ENCODE data around the gene EHF. TPM values are rescaled to one million over a fixed set of nuclear protein-coding genes. Genes with fewer than 3 reads are reported as not detected.
A peak's percentile ranks its signal among the peaks of the same experiment; 100 is the strongest.

The EHF gene
- total RNA-seq, 1 donor from 2014 or later, result not detected

DNA sequence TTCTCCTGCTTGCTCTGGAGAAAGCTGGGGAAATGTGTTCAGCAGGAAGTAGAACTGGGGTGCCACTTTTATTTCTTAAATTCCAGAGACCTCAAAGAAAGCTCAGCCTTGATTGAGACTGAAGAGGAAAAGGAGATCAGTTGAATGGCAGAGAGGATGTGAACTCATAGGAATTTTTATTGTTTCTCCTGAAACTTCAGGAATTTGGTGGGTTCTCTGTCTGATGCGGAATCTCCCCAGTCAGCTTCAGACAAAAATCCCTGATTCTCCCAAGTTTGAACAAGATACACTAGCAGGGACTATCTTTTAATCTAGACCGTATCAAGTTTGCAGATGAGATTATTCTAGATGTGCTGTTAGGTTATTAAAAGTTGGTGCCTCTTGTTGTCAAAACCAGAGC lies 23.0 kb downstream of the EHF start:
- no peak for DNase-seq (ENCODE audit: low read depth in 2 of 2)

DNA sequence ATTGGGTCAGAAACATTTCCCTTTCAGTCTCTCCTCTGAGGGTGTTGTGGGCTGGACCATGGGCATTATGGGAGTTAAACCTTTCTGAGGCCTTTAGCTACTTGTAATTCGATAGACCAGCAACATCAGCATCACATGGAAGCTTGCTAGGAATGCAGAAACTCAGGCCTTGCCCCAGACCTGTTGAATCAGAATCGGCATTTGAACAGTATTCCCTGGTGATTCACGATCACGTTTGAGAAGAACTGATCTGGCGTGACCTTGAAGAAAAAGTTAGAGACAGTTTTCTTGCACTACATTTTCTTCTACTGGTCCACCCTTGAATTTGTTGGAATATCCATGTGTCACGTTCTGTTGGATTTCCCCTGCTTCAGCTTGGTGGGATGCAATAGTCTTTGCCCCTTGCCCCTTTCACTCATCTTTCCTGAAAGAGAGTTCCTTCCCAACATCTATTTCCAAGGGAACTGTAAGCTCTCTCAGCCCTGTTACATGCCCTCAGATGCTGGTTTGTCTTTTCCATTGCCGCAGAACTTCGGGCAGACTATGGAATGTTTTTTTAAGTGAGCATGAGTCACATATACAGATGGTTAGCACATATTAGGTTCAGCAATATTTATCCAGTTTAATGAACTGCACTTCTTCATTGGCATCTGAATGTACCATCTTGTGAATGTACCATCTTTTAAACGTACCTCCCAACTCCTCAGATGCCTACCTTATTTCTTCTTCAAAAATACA lies 23.9 kb downstream of the EHF start:
- no peak for DNase-seq (ENCODE audit: low read depth in 2 of 2)

DNA sequence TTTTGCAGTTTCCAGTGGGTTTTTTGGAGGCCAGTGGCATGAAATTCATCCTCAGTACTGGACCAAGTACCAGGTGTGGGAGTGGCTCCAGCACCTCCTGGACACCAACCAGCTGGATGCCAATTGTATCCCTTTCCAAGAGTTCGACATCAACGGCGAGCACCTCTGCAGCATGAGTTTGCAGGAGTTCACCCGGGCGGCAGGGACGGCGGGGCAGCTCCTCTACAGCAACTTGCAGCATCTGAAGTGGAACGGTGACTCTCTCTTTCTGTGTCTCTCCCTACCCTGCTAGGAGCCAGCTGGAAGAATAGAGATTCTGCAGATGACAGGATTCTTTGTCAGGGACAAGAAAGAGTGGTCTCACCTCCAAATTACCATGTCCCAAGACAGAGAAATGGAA lies 25.5 kb downstream of the EHF start:
- no peak for DNase-seq (ENCODE audit: low read depth in 2 of 2)

DNA sequence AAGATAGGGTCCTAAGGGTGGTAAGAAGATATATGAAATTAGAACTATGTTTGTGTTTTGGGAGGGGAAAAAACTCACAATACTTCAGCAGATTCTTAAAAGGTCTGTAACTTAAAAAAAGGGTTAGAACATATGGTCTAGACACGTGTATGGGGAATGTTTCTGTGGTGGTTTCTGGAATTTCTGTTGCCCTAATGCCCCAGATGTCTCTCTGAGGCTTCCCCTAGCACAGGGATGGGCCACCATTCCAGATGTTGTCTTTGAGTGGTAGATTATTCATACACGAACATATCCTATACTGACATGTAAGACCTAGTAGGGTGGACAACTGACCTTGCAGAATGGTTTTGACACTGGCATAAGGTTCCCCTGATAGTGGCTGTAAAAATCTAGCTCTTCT lies 26.2 kb downstream of the EHF start:
- DNase-seq (ENCODE audit: low read depth in 2 of 2), result no peak

DNA sequence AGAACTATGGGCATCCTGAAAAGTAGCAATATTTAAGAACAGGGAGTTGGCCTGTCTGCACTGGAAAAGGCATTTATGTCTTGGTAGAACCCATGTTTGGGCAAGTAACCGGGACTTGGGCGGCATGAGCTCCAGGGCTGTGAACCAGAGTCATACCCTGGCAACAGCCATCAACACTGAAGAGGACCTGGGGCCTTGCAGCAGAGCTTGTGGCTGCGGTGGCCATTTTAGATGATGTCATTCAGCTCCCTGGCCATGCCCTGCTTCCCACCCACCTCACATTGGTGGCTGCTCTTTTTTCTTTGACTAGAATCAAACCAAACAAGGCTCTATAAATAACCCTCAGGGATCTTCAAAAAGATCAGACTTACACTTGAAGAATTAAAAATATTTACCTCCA lies 26.6 kb downstream of the EHF start:
- no peak for DNase-seq (ENCODE audit: low read depth in 2 of 2)

DNA sequence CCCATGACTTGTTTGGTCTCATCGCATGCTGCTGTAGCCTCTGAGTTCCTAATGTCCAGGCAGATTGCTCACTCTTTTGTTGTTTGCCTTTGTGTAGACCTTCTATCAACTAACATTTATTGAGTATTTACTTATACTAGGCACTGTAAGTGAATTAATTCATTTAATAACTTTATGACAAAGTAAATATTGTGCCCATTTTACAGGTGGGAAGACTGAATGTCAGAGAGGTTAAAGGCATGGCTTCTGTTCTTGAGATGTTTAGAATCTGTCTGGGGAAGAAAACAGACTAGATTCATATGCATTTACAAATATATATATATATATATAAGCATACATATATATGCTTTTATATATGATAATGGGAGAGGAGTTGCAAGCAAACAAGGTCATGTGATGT lies 27.1 kb downstream of the EHF start:
- no peak for DNase-seq (ENCODE audit: low read depth in 2 of 2)

DNA sequence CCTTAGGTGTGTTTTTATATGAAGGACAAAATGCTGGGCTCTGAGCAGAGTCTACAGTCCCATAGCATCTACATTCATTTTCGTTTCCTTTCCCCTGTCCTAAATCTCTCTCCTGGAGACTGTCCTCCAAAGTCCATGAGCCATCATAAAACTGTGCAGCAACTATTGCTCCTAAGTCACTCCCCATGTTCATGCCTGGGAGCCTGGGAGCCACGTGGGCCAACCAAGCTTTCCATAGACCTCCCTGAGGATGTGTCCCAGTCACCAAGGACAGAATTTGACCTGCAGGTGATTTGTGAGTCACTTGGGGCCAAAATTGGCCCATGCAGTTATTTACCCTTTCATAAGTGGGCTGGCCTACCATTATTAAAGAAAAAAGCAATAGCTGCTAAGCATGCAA lies 28.7 kb downstream of the EHF start:
- DNase-seq (ENCODE audit: low read depth in 2 of 2), result no peak

DNA sequence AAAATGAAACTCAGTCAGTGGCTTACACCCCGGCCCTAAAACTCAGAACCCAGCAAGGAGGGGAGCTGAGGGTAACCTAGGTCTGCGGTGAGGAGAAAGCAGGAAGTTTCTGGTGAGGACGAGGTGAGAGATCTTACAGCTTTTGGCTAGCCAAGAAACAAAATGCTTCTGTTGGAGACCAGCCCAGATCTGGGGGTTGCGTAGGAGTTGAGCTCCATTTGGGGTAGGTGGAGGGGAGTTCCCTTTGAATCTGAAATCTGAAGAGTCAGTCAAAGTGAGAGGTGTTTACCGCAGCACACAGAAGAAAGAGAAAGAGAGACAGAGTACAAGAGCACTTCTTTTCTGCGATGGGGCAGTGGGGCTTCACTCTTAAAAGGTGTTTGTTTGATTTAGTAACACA lies 29.6 kb downstream of the EHF start:
- no peak for DNase-seq (ENCODE audit: low read depth in 2 of 2)

DNA sequence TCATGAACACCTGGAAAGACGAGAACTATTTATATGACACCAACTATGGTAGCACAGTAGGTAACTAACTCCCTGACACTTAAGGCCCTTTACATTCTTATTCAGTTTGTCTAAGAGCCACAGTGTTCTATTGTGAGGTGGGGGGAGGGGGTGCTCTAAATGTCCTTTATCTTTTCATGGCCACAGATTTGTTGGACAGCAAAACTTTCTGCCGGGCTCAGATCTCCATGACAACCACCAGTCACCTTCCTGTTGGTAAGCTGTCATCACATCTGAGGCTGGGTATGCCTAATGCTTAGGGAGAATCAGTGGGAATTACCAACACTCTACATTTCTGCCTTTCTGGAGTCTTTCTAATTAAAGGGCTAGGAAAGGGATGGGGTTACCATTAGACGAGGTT lies 30.7 kb downstream of the EHF start:
- peak in 1 of 2 donors; percentile 29 for DNase-seq (ENCODE audit: low read depth in 2 of 2)

DNA sequence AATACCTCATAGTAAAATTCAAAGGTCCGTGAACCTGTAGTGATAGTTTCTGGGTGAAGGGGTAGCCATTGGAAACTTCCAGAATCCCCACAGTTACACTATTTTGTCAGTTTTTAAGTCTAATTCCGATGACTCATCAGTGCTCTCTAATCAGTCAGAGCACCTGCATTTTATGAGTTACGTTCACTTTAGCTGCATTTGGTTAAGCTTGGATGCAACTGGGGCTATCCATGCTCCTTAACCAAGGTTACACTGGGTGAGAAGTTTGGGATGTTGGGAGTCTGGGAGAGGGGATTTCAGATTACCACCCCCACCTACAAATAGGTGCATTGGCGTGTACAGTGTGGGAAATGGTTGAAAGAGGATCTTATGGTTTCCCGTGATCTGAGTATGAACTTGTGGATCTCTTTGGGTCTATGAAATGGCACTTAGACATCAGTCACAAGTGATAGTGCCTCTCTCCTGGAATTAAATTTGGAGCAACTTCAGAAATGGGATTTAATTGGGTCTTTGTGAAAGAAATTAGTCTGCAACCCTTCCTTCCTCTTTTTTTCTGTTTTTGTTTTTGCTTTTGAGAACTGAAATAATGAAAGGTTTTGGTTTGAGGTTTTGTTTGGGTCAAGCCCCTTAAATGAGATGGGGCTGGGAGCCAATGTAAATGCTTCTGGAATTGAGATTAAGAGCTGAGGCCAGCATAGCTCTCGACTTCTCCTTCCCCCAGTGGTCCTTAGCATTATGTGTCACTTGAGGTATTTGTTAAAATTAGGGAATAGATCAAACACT lies 31.5 kb downstream of the EHF start:
- DNase-seq (ENCODE audit: low read depth in 2 of 2), result no peak

DNA sequence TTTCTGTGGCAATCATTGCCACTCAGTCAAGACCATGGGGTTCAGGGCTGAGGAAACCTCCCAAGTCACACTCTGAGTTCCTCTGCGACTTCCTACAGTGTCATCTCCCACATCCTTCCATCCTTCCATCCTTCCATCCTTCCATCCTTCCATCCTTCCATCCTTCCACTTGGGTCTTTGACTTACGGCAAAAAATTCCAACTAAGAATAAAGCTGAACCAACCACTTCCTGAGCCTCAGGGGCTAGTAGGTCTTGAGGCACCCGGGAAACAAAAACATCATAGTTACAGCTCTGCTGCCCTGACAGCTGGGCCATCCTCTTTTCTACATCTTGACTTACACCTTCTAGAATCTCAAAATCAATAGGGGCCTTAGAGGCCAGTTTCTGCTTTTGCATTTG lies 32.1 kb downstream of the EHF start:
- no peak for DNase-seq (ENCODE audit: low read depth in 2 of 2)

DNA sequence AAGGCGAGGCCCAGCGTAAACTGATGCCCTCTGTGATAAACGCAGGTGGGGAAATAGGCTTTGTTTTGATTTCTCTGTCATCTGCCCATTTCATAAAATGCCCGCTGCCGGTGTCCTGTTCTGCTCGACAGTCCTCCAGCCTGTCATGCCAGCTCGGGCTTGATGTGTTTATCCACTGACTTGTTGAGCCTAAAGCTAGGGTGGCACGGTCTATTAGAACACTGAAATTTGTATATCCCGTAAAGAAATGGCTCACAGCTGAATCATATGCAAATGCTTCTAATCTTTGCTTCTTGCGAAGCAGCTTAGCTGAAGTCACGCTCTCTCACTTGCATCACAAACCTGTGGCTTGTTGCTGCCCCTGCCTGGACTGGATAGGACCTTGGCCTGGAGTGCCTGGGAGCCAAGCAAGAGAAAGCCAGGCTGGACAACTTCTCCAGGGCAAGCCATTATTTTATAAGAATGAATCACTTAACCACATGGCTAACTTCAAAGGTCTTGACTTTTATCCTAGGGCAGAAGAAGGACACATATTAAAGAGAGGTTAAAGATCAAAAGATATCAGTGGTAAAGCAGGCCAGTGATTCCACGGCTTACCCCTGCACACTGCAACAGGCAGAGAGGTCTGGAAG lies 33.1 kb downstream of the EHF start:
- DNase-seq (ENCODE audit: low read depth in 2 of 2), result no peak

DNA sequence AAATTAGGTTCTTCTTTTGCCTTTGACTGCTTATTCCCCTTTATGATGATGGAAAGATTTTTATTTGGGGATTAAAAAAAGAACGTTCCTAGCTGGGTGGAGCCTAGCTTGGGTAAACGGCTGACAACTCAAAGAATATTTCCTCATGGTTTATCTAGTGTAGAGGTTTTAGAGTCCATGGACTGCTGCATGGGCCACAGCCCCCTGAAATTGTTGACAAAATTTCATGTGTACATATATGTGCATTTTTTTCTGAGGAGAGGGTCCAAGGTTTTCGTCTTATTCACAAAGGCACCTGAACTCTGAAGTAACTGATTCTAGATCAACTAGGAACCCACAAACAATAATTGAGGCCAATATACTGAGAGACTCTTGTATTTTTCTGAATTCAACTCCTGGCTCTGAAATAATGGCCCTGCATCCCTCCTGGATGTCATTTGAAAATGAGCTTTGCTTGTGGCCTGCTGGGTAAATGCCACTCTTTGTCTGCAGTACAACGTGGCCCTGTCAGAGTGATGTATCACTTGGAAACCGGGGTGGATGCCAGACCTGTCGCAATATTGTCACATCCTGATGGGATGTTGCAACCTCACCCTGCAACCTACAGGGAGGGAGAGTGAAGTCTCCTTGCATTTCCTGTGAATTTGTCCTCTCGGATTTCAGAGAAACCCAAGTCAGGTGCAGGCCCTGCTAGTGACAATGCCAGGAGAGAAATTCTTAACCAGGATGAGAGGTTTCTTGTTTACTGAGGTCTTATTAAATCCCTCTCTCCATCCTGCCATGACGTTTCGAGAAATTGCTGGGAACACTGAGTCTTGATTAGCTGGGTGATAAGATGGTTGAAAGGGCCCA lies 33.8 kb downstream of the EHF start:
- no peak for DNase-seq (ENCODE audit: low read depth in 2 of 2)

DNA sequence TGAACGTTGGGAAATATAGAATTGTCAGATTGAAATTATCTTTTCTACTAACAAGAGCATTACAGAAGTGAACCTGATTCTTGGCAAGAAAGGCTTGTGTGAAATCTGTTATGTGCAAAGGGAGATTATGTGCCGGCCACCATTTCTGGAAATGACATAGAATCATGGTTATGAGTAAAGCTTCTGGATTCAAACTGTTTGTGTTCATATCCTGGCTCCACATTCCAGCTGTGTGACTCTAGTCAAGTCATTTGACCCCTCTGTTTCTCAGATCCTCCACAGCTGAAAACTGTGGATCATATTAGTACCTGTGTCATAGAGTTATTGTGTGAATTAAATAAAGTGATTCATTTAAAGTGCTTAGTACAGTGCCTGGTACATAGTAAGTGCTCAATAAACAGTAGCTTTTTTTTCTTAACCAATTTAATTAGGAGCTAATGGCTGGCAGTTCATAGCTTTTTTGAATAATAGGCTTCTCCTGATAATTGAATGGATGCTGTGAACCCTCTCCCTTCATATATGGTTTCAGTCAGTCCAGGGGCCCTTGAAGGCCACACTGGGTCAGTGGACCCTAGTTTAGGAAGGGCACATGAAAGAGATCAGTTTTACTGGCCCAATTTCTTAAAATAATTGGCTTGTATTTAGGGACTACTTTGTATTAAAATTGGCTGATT lies 34.6 kb downstream of the EHF start:
- no peak for DNase-seq (ENCODE audit: low read depth in 2 of 2)

DNA sequence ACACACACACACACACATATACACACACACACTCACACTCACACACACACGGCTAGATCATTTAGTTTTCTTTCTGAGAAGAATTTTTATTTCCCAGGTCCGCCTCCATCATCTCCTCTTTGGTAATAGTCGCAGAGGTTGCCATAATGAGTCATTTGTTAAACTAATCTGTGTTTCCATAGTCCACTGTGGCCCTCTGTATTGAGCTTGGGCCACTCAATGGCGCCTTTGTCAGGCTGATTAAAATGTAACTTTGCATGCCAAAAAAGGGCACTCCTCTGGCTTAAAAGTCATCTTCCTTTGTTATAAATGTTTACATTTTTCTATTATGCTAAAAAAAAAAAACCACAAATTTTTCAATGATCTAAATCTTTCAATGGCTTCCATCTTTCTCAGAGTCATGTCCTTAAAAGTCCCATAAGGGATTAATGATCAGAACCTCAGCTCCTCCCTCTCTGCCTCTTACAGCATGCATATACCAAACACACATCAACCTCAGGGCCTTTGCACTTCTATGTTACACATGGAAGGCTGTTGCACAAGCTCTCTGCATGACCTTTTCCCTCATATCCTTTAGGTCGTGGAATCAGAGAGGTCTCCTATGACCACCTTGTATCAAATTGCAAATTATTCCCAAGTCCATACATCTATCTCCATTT lies 35.3 kb downstream of the EHF start:
- DNase-seq (ENCODE audit: low read depth in 2 of 2), result no peak

DNA sequence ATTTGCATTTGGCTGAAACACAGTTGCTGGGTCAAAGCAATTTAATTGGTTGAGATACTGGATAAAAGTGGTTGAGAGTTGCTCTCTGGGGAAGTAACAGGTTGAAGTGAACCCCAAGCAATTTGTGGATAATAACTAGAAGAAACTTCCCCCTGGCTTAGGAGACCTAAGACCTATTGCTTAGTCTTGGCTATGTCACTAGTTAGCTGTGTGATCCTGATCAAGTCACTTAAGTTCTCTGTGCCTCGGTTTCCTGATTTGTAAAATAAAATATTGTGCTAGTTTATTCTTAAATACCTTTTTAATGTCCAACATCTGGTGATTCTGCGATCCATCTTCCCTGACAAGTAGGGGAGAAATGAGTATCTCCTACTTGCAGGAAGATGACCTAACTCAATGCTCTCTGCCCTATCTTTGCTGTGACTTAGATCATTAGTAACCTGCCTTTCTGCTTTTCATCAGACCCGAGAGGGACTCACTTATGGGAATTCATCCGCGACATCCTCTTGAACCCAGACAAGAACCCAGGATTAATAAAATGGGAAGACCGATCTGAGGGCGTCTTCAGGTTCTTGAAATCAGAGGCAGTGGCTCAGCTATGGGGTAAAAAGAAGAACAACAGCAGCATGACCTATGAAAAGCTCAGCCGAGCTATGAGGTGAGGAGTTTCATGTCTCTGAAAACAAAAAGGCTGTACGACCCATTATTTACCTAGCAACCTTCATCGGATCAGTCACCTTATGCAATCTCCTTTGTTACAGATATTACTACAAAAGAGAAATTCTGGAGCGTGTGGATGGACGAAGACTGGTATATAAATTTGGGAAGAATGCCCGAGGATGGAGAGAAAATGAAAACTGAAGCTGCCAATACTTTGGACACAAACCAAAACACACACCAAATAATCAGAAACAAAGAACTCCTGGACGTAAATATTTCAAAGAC lies 37.5 kb downstream of the EHF start:
- no peak for DNase-seq (ENCODE audit: low read depth in 2 of 2)

DNA sequence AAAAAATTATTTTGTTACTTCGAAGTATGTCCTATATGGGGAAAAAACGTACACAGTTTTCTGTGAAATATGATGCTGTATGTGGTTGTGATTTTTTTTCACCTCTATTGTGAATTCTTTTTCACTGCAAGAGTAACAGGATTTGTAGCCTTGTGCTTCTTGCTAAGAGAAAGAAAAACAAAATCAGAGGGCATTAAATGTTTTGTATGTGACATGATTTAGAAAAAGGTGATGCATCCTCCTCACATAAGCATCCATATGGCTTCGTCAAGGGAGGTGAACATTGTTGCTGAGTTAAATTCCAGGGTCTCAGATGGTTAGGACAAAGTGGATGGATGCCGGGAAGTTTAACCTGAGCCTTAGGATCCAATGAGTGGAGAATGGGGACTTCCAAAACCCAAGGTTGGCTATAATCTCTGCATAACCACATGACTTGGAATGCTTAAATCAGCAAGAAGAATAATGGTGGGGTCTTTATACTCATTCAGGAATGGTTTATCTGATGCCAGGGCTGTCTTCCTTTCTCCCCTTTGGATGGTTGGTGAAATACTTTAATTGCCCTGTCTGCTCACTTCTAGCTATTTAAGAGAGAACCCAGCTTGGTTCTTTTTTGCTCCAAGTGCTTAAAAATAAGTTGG lies 38.3 kb downstream of the EHF start:
- no peak for DNase-seq (ENCODE audit: low read depth in 2 of 2)

DNA sequence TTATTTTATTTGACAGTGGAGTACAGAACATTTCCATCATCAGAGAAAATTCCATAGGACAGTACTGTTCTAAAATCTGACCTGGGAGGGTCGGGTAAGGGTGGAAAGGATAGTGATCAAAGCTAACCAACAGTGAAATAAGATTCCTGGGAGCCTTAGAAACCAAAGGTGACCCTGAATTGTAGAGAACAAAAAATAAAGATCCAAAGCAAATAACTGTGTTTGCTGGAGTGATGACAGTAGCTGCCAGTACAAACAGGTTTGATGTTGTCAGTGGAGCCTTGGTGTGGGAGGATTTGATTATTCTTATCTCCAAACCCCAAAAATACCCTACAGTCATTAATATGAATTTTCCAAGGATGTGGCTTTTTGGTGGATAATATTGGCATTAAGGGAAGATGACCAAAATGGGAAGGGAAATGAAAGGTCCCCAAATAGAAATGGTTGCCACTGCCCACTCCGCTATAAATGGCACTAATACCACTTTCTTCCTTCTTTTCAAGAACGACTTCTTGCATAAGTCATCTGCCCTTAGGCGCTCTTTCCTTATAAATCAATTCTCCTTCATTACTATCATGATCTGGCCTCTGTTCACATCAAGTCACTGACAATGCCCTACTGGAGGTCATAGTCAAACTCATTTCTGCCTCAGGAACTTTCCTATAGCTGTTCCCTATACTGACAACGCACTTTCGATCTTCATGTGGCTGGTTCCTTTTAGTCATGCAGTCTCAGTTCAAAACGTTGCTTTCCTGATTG lies 44.4 kb downstream of the EHF start:
- no peak for DNase-seq (ENCODE audit: low read depth in 2 of 2)

Data from dermis microvascular lymphatic vessel endothelial cell (primary cell).